Measurements from ENCODE around the gene ACKR2.

ACKR2 gene

GRCh38 chr3:42829083-42829627 is 19.9 kb downstream of the ACKR2 start:
- FAIRE-seq (no peak), DNase-seq (ENCODE audit: insufficient read length, low spot score) (no peak)
- no peak for TF ChIP-seq POLR2A (IDR thresholded peaks at IDR 0.05; ENCODE audit: low read depth, low read length)

GRCh38 chr3:42829628-42830436 is 20.6 kb downstream of the ACKR2 start:
- FAIRE-seq (no peak), DNase-seq (ENCODE audit: insufficient read length, low spot score) (no peak)
- no peak for TF ChIP-seq POLR2A (IDR thresholded peaks at IDR 0.05; ENCODE audit: low read depth, low read length)

GRCh38 chr3:42830437-42831320 is 21.4 kb downstream of the ACKR2 start:
- no peak for FAIRE-seq

GRCh38 chr3:42831321-42831713 is 22.1 kb downstream of the ACKR2 start:
- FAIRE-seq (peak; percentile 87), DNase-seq (ENCODE audit: insufficient read length, low spot score) (peak; percentile 53)
- TF ChIP-seq POLR2A (IDR thresholded peaks at IDR 0.05; ENCODE audit: low read depth, low read length): no peak

More at GRCh38 chr3:42830437-42831320, 21.4 kb downstream of the ACKR2 start:
- no peak for DNase-seq (ENCODE audit: insufficient read length, low spot score)
- no peak for TF ChIP-seq POLR2A (IDR thresholded peaks at IDR 0.05; ENCODE audit: low read depth, low read length)

GRCh38 chr3:42836150-42837123 is 27.2 kb downstream of the ACKR2 start:
- FAIRE-seq: no peak
- DNase-seq (ENCODE audit: insufficient read length, low spot score): no peak
- TF ChIP-seq POLR2A (IDR thresholded peaks at IDR 0.05; ENCODE audit: low read depth, low read length): no peak

GRCh38 chr3:42838571-42838970 is 29.3 kb downstream of the ACKR2 start:
- DNase-seq (ENCODE audit: insufficient read length, low spot score) (no peak), FAIRE-seq (no peak)
- no peak for TF ChIP-seq POLR2A (IDR thresholded peaks at IDR 0.05; ENCODE audit: low read depth, low read length)

GRCh38 chr3:42839616-42840015 is 30.4 kb downstream of the ACKR2 start:
- no peak for FAIRE-seq
- DNase-seq (ENCODE audit: insufficient read length, low spot score): peak; percentile 72
- no peak for TF ChIP-seq POLR2A (IDR thresholded peaks at IDR 0.05; ENCODE audit: low read depth, low read length)

GRCh38 chr3:42841332-42841731 is 32.1 kb downstream of the ACKR2 start:
- DNase-seq (ENCODE audit: insufficient read length, low spot score) (no peak), FAIRE-seq (no peak)
- TF ChIP-seq POLR2A (IDR thresholded peaks at IDR 0.05; ENCODE audit: low read depth, low read length): no peak

- TF ChIP-seq POLR2A (IDR thresholded peaks at IDR 0.05; ENCODE audit: low read depth, low read length): no peak
- DNase-seq (ENCODE audit: insufficient read length, low spot score) (no peak), FAIRE-seq (no peak)
Measured at GRCh38 chr3:42843713-42844411, 34.6 kb downstream of the ACKR2 start.

GRCh38 chr3:42844412-42844713 is 35.1 kb downstream of the ACKR2 start:
- FAIRE-seq: no peak
- DNase-seq (ENCODE audit: insufficient read length, low spot score): no peak
- TF ChIP-seq POLR2A (IDR thresholded peaks at IDR 0.05; ENCODE audit: low read depth, low read length): no peak

- no peak for TF ChIP-seq POLR2A (IDR thresholded peaks at IDR 0.05; ENCODE audit: low read depth, low read length)
- no peak for FAIRE-seq
- no peak for DNase-seq (ENCODE audit: insufficient read length, low spot score)
Measured at GRCh38 chr3:42844815-42845214, 35.6 kb downstream of the ACKR2 start.

GRCh38 chr3:42846685-42847522 is 37.7 kb downstream of the ACKR2 start:
- no peak for TF ChIP-seq POLR2A (IDR thresholded peaks at IDR 0.05; ENCODE audit: low read depth, low read length)
- no peak for FAIRE-seq
- DNase-seq (ENCODE audit: insufficient read length, low spot score): no peak
